Nephron (organoid): ENCODE data around the gene ALPK3.

Experiments
- H3K27ac Mint-ChIP-seq, 3 experiments: 2 replicates each; pipeline ENCODE4 v1.8.0; 2020; ENCODE audit warnings: mixed read lengths in 3 of 3, mild to moderate bottlenecking in 2 of 3, moderate library complexity in 1 of 3
- H3K27me3 Mint-ChIP-seq: 2 replicates; pipeline ENCODE4 v1.8.0; 2021; ENCODE audit warnings: low read depth, mild to moderate bottlenecking, moderate library complexity, mixed read lengths
- H3K36me3 Mint-ChIP-seq: 2 replicates; pipeline ENCODE4 v1.8.0; 2020; ENCODE audit warnings: low read depth, mixed read lengths
- H3K4me1 Mint-ChIP-seq: 2 replicates; pipeline ENCODE4 v1.8.0; 2020; ENCODE audit warnings: mixed read lengths
- H3K4me3 Mint-ChIP-seq, 3 experiments: 2 replicates each; pipeline ENCODE4 v1.8.0; 2020; ENCODE audit warnings: mild to moderate bottlenecking in 3 of 3, mixed read lengths in 3 of 3, moderate library complexity in 2 of 3
- H3K9me3 Mint-ChIP-seq: 2 replicates; pipeline ENCODE4 v1.8.0; 2020; ENCODE audit warnings: mixed read lengths
- CTCF ChIP-seq, 3 experiments: fragments of 200-600 bp; sonication (generic); IDR thresholded peaks; one replicate each; pipeline ENCODE4 v1.5.0; 2021; ENCODE audit warnings: antibody characterized with exemption in 3 of 3; ENCODE audit not compliant: unreplicated experiment in 3 of 3

ALPK3 gene

GRCh38 chr15:84846269-84846668, 29.1 kb downstream of the ALPK3 start:
- peaks cover 26% of the 10 kb centered on the region for H3K36me3 Mint-ChIP-seq
- no peaks in the 10 kb centered on the region for H3K27me3 Mint-ChIP-seq
- peaks cover 23% of the 10 kb centered on the region for H3K9me3 Mint-ChIP-seq
- no peak overlapping the region for H3K27ac Mint-ChIP-seq
- H3K4me1 Mint-ChIP-seq, result peaks cover 2% of the 10 kb centered on the region
- H3K4me3 Mint-ChIP-seq, result no peak overlapping the region
- no peak for TF ChIP-seq CTCF (IDR thresholded peaks at IDR 0.05; ENCODE audit: unreplicated experiment in 3 of 3)

- Mint-ChIP-seq H3K27ac (no peak overlapping the region), H3K4me1 (no peaks in the 10 kb centered on the region), H3K36me3 (peaks cover 26% of the 10 kb centered on the region), H3K4me3 (no peak overlapping the region), H3K9me3 (peaks cover 23% of the 10 kb centered on the region), H3K27me3 (no peaks in the 10 kb centered on the region)
- no peak for TF ChIP-seq CTCF (IDR thresholded peaks at IDR 0.05; ENCODE audit: unreplicated experiment in 3 of 3)
These were observed 30.2 kb downstream of the ALPK3 start for GRCh38 chr15:84847382-84847781.

GRCh38 chr15:84852212-84852611, 35.1 kb downstream of the ALPK3 start:
- peaks cover 5% of the 10 kb centered on the region for H3K27me3 Mint-ChIP-seq
- TF ChIP-seq CTCF (IDR thresholded peaks at IDR 0.05; ENCODE audit: unreplicated experiment in 3 of 3), result no peak
- H3K27ac Mint-ChIP-seq, result peak overlapping the region in 1 of 3 experiments; percentile 74
- H3K4me3 Mint-ChIP-seq, result no peak overlapping the region
- peaks cover 20% of the 10 kb centered on the region for H3K4me1 Mint-ChIP-seq
- H3K36me3 Mint-ChIP-seq, result peaks cover 11% of the 10 kb centered on the region
- peaks cover 7% of the 10 kb centered on the region for H3K9me3 Mint-ChIP-seq

- H3K4me1 Mint-ChIP-seq, result peaks cover 20% of the 10 kb centered on the region
- H3K36me3 Mint-ChIP-seq, result peaks cover 4% of the 10 kb centered on the region
- H3K27me3 Mint-ChIP-seq, result peaks cover 5% of the 10 kb centered on the region
- H3K27ac Mint-ChIP-seq, result peak overlapping the region in 2 of 3 experiments; percentile 21 to 39
- H3K4me3 Mint-ChIP-seq, result no peak overlapping the region
- no peak for TF ChIP-seq CTCF (IDR thresholded peaks at IDR 0.05; ENCODE audit: unreplicated experiment in 3 of 3)
- H3K9me3 Mint-ChIP-seq, result no peaks in the 10 kb centered on the region
These were observed 38.0 kb downstream of the ALPK3 start for GRCh38 chr15:84855136-84855535.

GRCh38 chr15:84855765-84856164, 38.6 kb downstream of the ALPK3 start:
- TF ChIP-seq CTCF (IDR thresholded peaks at IDR 0.05; ENCODE audit: unreplicated experiment in 3 of 3), result no peak
- Mint-ChIP-seq H3K27me3 (peaks cover 5% of the 10 kb centered on the region), H3K4me3 (no peak overlapping the region), H3K9me3 (no peaks in the 10 kb centered on the region), H3K4me1 (peaks cover 20% of the 10 kb centered on the region), H3K36me3 (peaks cover 4% of the 10 kb centered on the region), H3K27ac (peak overlapping the region in 1 of 3 experiments; percentile 21)

GRCh38 chr15:84856731-84857417, 39.7 kb downstream of the ALPK3 start:
- Mint-ChIP-seq H3K4me3 (no peak overlapping the region), H3K27ac (no peak overlapping the region), H3K27me3 (peaks cover 5% of the 10 kb centered on the region), H3K36me3 (peaks cover 4% of the 10 kb centered on the region), H3K4me1 (peaks cover 29% of the 10 kb centered on the region), H3K9me3 (no peaks in the 10 kb centered on the region)
- TF ChIP-seq CTCF (IDR thresholded peaks at IDR 0.05; ENCODE audit: unreplicated experiment in 3 of 3), result no peak
